Stimulated activated naive CD4-positive, alpha-beta T cell (primary cell): ENCODE data around the gene AGBL5.
"Not testable (repeated sequence)": the region's sequence is repeated elsewhere in the genome, so short reads cannot be mapped to it uniquely, and the experiment has no call there.

Experiments used
- DNase-seq, 6 experiments: peaks; one replicate each; lab custom pipeline; 2025; lab: John Stamatoyannopoulos, UW

Gene AGBL5

GRCh38 chr2:27091746-27092695, 40.6 kb downstream of the AGBL5 start:
- DNase-seq = no peak

GRCh38 chr2:27092696-27093429, 41.4 kb downstream of the AGBL5 start:
- no peak for DNase-seq

GRCh38 chr2:27093430-27094352, 42.2 kb downstream of the AGBL5 start:
- DNase-seq = no peak

- DNase-seq = no peak
Observed at GRCh38 chr2:27094353-27094984, 43.0 kb downstream of the AGBL5 start.

GRCh38 chr2:27095427-27095744, 43.9 kb downstream of the AGBL5 start:
- DNase-seq = no peak

- DNase-seq = peak in 4 of 6 experiments; percentile 6 to 13 (median 10)
Observed at GRCh38 chr2:27095745-27096651, 44.5 kb downstream of the AGBL5 start.

- no peak for DNase-seq
Observed at GRCh38 chr2:27096748-27097297, 45.4 kb downstream of the AGBL5 start.

GRCh38 chr2:27097341-27097740, 45.9 kb downstream of the AGBL5 start:
- DNase-seq = no peak

GRCh38 chr2:27099334-27099955, 48.0 kb downstream of the AGBL5 start:
- DNase-seq = no peak

GRCh38 chr2:27100036-27100435, 48.6 kb downstream of the AGBL5 start:
- no peak for DNase-seq

- no peak for DNase-seq
Observed at GRCh38 chr2:27102329-27102728, 50.9 kb downstream of the AGBL5 start.

- no peak for DNase-seq
Observed at GRCh38 chr2:27105981-27106380, 54.5 kb downstream of the AGBL5 start.

- no peak for DNase-seq
Observed at GRCh38 chr2:27108221-27108620, 56.8 kb downstream of the AGBL5 start.

GRCh38 chr2:27109083-27109482, 57.6 kb downstream of the AGBL5 start:
- no peak for DNase-seq

GRCh38 chr2:27110603-27111352, 59.3 kb downstream of the AGBL5 start:
- not testable (repeated sequence) for DNase-seq

GRCh38 chr2:27111392-27112078, 60.1 kb downstream of the AGBL5 start:
- not testable (repeated sequence) for DNase-seq

GRCh38 chr2:27115519-27115918, 64.1 kb downstream of the AGBL5 start:
- no peak for DNase-seq

- no peak for DNase-seq
Observed at GRCh38 chr2:27117995-27118524, 66.6 kb downstream of the AGBL5 start.
